Measurements from ENCODE around the gene DACT2.
A peak's percentile ranks its signal among the peaks of the same experiment; 100 is the strongest.

DNA sequence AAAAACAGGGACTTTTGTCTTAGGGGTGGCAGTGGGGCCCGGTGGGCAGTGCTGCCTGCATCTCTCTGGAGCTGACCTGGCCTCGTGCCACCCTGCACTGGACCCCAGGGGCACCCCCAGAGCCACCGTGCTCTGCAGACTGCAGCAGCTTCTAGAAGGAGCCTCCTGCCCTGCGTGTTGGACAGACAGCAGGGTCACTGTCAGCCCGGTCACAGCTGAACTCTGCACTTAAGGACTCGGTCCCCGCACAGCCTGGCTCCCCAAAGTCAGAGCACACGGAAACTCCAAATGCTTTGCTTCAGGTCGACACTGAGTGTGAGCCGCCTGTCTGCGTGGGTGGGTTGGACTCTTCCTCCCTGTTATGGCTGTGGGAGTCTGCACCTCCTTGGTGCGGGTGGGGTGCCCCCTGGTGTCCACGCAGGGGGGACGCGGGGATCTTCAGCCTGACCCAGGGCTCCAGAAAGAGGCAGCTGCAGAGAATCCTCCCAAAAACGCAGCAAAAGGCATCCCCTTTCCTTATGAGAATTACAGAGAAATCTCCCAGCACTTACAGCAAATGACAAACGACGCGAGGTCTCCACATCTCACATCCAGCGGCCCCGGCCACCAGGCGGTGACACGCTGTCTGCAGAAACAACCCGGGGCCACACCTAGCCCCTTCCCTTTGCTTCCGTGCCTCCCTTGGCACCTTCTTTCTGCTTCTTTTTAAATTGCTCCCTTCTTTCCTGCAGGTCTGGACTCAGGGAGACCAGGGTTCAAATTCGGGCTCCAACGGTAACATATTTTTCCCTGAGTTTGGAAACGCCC, 36.3 kb upstream of the DACT2 start:
- TF ChIP-seq, protein P1, sequence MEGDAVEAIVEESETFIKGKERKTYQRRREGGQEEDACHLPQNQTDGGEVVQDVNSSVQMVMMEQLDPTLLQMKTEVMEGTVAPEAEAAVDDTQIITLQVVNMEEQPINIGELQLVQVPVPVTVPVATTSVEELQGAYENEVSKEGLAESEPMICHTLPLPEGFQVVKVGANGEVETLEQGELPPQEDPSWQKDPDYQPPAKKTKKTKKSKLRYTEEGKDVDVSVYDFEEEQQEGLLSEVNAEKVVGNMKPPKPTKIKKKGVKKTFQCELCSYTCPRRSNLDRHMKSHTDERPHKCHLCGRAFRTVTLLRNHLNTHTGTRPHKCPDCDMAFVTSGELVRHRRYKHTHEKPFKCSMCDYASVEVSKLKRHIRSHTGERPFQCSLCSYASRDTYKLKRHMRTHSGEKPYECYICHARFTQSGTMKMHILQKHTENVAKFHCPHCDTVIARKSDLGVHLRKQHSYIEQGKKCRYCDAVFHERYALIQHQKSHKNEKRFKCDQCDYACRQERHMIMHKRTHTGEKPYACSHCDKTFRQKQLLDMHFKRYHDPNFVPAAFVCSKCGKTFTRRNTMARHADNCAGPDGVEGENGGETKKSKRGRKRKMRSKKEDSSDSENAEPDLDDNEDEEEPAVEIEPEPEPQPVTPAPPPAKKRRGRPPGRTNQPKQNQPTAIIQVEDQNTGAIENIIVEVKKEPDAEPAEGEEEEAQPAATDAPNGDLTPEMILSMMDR (IDR thresholded peaks at IDR 0.05; ENCODE audit: low read depth, low read length, missing input control) = peak; percentile 90
- TF ChIP-seq SP1 (IDR thresholded peaks at IDR 0.05) (no peak), YY1 (IDR thresholded peaks at IDR 0.05) (peak; percentile 30), JUND (IDR thresholded peaks at IDR 0.05) (no peak)
- TF ChIP-seq, protein P2, sequence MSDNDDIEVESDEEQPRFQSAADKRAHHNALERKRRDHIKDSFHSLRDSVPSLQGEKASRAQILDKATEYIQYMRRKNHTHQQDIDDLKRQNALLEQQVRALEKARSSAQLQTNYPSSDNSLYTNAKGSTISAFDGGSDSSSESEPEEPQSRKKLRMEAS (IDR thresholded peaks at IDR 0.05) = no peak
- TF ChIP-seq, protein P3, sequence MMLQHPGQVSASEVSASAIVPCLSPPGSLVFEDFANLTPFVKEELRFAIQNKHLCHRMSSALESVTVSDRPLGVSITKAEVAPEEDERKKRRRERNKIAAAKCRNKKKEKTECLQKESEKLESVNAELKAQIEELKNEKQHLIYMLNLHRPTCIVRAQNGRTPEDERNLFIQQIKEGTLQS (IDR thresholded peaks at IDR 0.05) = no peak

Data from liver (tissue), 3 donors.